ENCODE data around the gene DYRK4. TPM values are rescaled to one million over a fixed set of nuclear protein-coding genes. Genes with fewer than 3 reads are reported as not detected.

DYRK4 gene
- total and polyA plus RNA-seq, 12 donors = 24.2 to 123 (median 45.9) TPM

GRCh38 chr12:4540170-4540569, 21.8 kb upstream of the DYRK4 start:
- intact Hi-C loops (cut with DNase I) = no loop called here
- Histone ChIP-seq H3K27ac (no peak overlapping the region), H3K9me3 (replicated peaks in 1 of 3) (no peaks in the 10 kb centered on the region), H3K4me3 (no peak overlapping the region), H3K36me3 (replicated peaks in 1 of 2) (no peaks in the 10 kb centered on the region), H3K27me3 (no peaks in the 10 kb centered on the region), H3K4me1 (replicated peaks in 1 of 2) (peaks cover 11 to 19% of the 10 kb centered on the region in 2 donors)
- TF ChIP-seq CTCF (IDR thresholded peaks at IDR 0.05) = no peak
- no peak for TF ChIP-seq POLR2A (IDR thresholded peaks at IDR 0.05)
- 86 to 91% (median 89%) methylated on average over 3 of the region's 3 CpGs for WGBS, 4 donors
- no peak for DNase-seq

- no peaks in the 10 kb centered on the region for H3K27me3 ChIP-seq
- no peak overlapping the region for H3K4me3 ChIP-seq
- no peak for DNase-seq
- intact Hi-C loops (cut with DNase I) = no loop called here
- H3K36me3 ChIP-seq (replicated peaks in 1 of 2) = no peaks in the 10 kb centered on the region
- TF ChIP-seq CTCF (IDR thresholded peaks at IDR 0.05) (no peak), POLR2A (IDR thresholded peaks at IDR 0.05) (no peak)
- no peaks in the 10 kb centered on the region for H3K9me3 ChIP-seq (replicated peaks in 1 of 3)
- 67 to 73% (median 70%) methylated on average over 2 of the region's 2 CpGs for WGBS, 4 donors
- H3K4me1 ChIP-seq (replicated peaks in 1 of 2) = peaks cover 11 to 19% of the 10 kb centered on the region in 2 donors
- no peak overlapping the region for H3K27ac ChIP-seq
Observed at GRCh38 chr12:4540638-4541037, 21.4 kb upstream of the DYRK4 start.

- WGBS, 4 donors = 81 to 95% (median 89%) methylated on average over 1 of the region's 1 CpG
- TF ChIP-seq CTCF (IDR thresholded peaks at IDR 0.05) (no peak), POLR2A (IDR thresholded peaks at IDR 0.05) (no peak)
Observed at GRCh38 chr12:4545195-4545594, 16.8 kb upstream of the DYRK4 start.

GRCh38 chr12:4552191-4552590, 9.8 kb upstream of the DYRK4 start:
- 87 to 95% (median 90%) methylated on average over 1 of the region's 1 CpG for WGBS, 4 donors
- Histone ChIP-seq H3K36me3 (replicated peaks in 1 of 2) (no peaks in the 10 kb centered on the region), H3K9me3 (replicated peaks in 1 of 3) (no peaks in the 10 kb centered on the region), H3K27me3 (no peaks in the 10 kb centered on the region), H3K27ac (no peak overlapping the region), H3K4me3 (no peak overlapping the region), H3K4me1 (replicated peaks in 1 of 2) (no peaks in the 10 kb centered on the region)
- no peak for TF ChIP-seq CTCF (IDR thresholded peaks at IDR 0.05)
- no peak for TF ChIP-seq POLR2A (IDR thresholded peaks at IDR 0.05)
- no peak for DNase-seq
- intact Hi-C loops (cut with DNase I) = no loop called here

More at GRCh38 chr12:4545195-4545594, 16.8 kb upstream of the DYRK4 start:
- Histone ChIP-seq H3K4me1 (replicated peaks in 1 of 2) (no peaks in the 10 kb centered on the region), H3K4me3 (no peak overlapping the region), H3K9me3 (replicated peaks in 1 of 3) (no peaks in the 10 kb centered on the region), H3K27me3 (no peaks in the 10 kb centered on the region), H3K27ac (no peak overlapping the region), H3K36me3 (replicated peaks in 1 of 2) (no peaks in the 10 kb centered on the region)
- intact Hi-C loops (cut with DNase I) = no loop called here
- no peak for DNase-seq
